Smooth muscle cell (in vitro differentiated cells): ENCODE measurements around the gene CRHR1. TPM values are rescaled to one million over a fixed set of nuclear protein-coding genes. Genes with fewer than 3 reads are reported as not detected.

Source experiments
- DNase-seq: peaks from one replicate; lab custom pipeline; 2025; ENCODE audit not compliant: unreplicated experiment; lab: John Stamatoyannopoulos, UW
- H2AFZ ChIP-seq: fragments of 200-600 bp; sonication (generic); 2 replicates; pipeline ENCODE4 v1.6.0; 2016; ENCODE audit warnings: antibody characterized with exemption, low read depth, mild to moderate bottlenecking
- H3F3A ChIP-seq: fragments of 200-600 bp; sonication (generic); 2 replicates; pipeline ENCODE4 v1.6.0; 2017; ENCODE audit warnings: antibody characterized with exemption, low read depth
- H3K27ac ChIP-seq: fragments of 200-600 bp; sonication (generic); 2 replicates; pipeline ENCODE4 v1.5.1; 2016; ENCODE audit warnings: low read depth, mild to moderate bottlenecking
- H3K27me3 ChIP-seq: fragments of 200-600 bp; sonication (generic); 2 replicates; pipeline ENCODE4 v1.6.1; 2016; ENCODE audit warnings: low read depth, mild to moderate bottlenecking
- H3K36me3 ChIP-seq: fragments of 200-600 bp; sonication (generic); 2 replicates; pipeline ENCODE4 v1.5.1; 2016; ENCODE audit warnings: low read depth
- H3K4me1 ChIP-seq: fragments of 200-600 bp; sonication (generic); 2 replicates; pipeline ENCODE4 v1.5.1; 2016; ENCODE audit warnings: low read depth
- H3K4me2 ChIP-seq: fragments of 200-600 bp; sonication (generic); 2 replicates; pipeline ENCODE4 v1.6.0; 2016; ENCODE audit warnings: mild to moderate bottlenecking
- H3K4me3 ChIP-seq: fragments of 200-600 bp; sonication (generic); 2 replicates; pipeline ENCODE4 v1.5.1; 2016; ENCODE audit warnings: mild to moderate bottlenecking
- H3K79me2 ChIP-seq: fragments of 200-600 bp; sonication (generic); 2 replicates; pipeline ENCODE4 v1.6.0; 2016; ENCODE audit warnings: low read depth, mild to moderate bottlenecking
- H3K9ac ChIP-seq: fragments of 200-600 bp; sonication (generic); 2 replicates; pipeline ENCODE4 v1.6.0; 2016; ENCODE audit warnings: low read depth
- H3K9me3 ChIP-seq: fragments of 200-600 bp; sonication (generic); replicated peaks from 2 replicates; pipeline ENCODE4 v1.5.1; 2016; ENCODE audit warnings: low read depth
- H4K20me1 ChIP-seq: fragments of 200-600 bp; sonication (generic); 2 replicates; pipeline ENCODE4 v1.6.0; 2016; ENCODE audit warnings: low read depth
- CTCF ChIP-seq: fragments of 200-600 bp; sonication (generic); IDR thresholded peaks from 2 replicates; pipeline ENCODE4 v1.5.1; 2017; ENCODE audit warnings: borderline replicate concordance, mild to moderate bottlenecking, antibody characterized with exemption; ENCODE audit not compliant: insufficient read depth, poor library complexity, severe bottlenecking
- WGBS: methylation state at CpG from one replicate; pipeline ENCODE4 v1.1.7; 2016; ENCODE audit warnings: low lambda C conversion rate; 5-methylcytosine and 5-hydroxymethylcytosine counted together
- polyA plus RNA-seq: library from polyadenylated mRNA; unstranded; fragments of >200 nt; fragmentation: Nextera tagmentation; extraction: Ambion mirVana; gene quantifications from 2 replicates; pipeline ENCODE4 v1.2.1, GENCODE V29; 2016
- total RNA-seq: library from RNA; depleted of rRNA; stranded (reverse); fragments of >200 nt; gene quantifications from 2 replicates; pipeline ENCODE4 v1.2.3, GENCODE V29; 2014

Gene CRHR1
- total and polyA plus RNA-seq, 2 experiments from 2014 or later = 0.09 TPM; not detected in 1

DNA sequence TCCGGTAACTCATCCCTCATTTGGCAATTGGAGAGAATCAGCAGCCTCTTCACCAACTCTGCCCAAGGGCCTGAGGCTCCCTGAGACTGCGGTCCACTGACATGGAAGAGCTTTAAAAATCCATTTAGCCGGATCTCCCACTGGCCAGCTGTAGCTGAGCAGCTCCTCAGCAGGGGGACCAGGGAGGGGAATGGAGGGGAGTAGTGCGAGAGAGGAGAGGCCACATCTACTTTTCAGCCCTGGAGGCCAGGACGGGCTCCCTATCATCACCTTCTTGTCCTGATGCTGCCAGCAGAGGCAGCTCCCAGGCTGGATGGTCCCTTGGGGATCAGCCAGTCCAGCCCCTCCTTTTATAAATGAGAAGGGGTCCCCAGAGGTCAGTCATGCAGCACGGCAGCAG is 35.5 kb downstream of the CRHR1 start:
- Histone ChIP-seq H3K4me3 (no peak overlapping the region), H3K36me3 (no peaks in the 10 kb centered on the region), H3K9ac (no peak overlapping the region), H3K27me3 (peaks cover 12% of the 10 kb centered on the region), H2AFZ (no peak overlapping the region), H3K79me2 (no peaks in the 10 kb centered on the region), H3K9me3 (no peaks in the 10 kb centered on the region), H3K4me2 (no peak overlapping the region), H3F3A (no peaks in the 10 kb centered on the region), H4K20me1 (no peaks in the 10 kb centered on the region), H3K27ac (no peak overlapping the region), H3K4me1 (no peaks in the 10 kb centered on the region)
- no peak for TF ChIP-seq CTCF
- 89% methylated on average over 6 of the region's 6 CpGs for WGBS
- DNase-seq = no peak

DNA sequence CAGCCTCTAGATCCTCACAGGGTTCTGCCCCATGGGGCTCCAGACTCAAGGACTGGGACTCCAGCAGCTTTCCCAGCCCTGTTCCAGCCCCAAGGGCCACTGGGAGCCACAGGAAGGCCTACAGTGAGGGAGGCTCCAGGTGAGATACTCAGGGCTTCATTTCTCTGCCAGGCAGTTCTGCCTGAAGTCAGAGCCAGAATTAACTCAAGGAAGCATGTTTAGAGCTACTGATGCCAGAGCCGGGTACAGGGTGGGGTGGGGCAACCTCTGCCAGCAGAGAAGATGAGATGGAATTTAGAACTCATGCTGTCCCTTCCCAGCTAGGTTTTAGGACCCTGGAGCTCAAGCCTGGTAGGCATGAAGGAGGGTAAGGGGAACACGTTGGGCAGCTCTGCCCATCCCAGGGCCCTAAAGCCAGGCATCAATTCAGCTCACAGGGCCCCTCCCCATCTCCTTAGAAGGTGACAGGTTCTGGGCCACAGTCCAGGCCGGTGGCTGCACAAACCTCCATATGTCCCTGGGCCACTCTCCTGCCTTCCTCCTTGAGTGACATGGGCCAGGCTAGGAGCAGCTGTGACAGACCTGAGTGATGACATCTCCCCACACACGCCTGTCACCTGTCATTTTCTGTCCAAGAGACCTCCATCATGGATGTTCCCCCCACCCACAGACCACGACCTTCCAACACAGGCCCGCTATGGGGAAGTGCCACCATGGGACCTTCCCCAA is 36.1 kb downstream of the CRHR1 start:
- H3K9ac ChIP-seq = no peak overlapping the region

GRCh38 chr17:45821147-45821546 is 37.0 kb downstream of the CRHR1 start:
- Histone ChIP-seq H3K27ac (no peak overlapping the region), H3K9ac (no peak overlapping the region), H3K36me3 (no peaks in the 10 kb centered on the region), H3K4me2 (no peak overlapping the region), H3K79me2 (no peaks in the 10 kb centered on the region), H3K4me1 (no peaks in the 10 kb centered on the region), H3K27me3 (peaks cover 12% of the 10 kb centered on the region), H3K9me3 (no peaks in the 10 kb centered on the region), H2AFZ (no peak overlapping the region), H4K20me1 (no peaks in the 10 kb centered on the region), H3K4me3 (no peak overlapping the region), H3F3A (no peaks in the 10 kb centered on the region)
- no peak for TF ChIP-seq CTCF
- DNase-seq = no peak
- 96% methylated on average over 9 of the region's 9 CpGs for WGBS

More for the DNA sequence above, 36.1 kb downstream of the CRHR1 start:
- Histone ChIP-seq H4K20me1 (no peaks in the 10 kb centered on the region), H2AFZ (no peak overlapping the region), H3K27ac (no peak overlapping the region), H3K4me2 (no peak overlapping the region), H3F3A (no peaks in the 10 kb centered on the region), H3K79me2 (no peaks in the 10 kb centered on the region), H3K9me3 (no peaks in the 10 kb centered on the region), H3K4me3 (no peak overlapping the region), H3K36me3 (no peaks in the 10 kb centered on the region), H3K4me1 (no peaks in the 10 kb centered on the region), H3K27me3 (peaks cover 12% of the 10 kb centered on the region)
- WGBS = 87% methylated on average over 6 of the region's 6 CpGs
- no peak for TF ChIP-seq CTCF
- no peak for DNase-seq

GRCh38 chr17:45823598-45823997 is 39.5 kb downstream of the CRHR1 start:
- Histone ChIP-seq H3K27me3 (peaks cover 12% of the 10 kb centered on the region), H3K9me3 (no peaks in the 10 kb centered on the region), H3K36me3 (no peaks in the 10 kb centered on the region), H2AFZ (no peak overlapping the region), H3K4me1 (no peaks in the 10 kb centered on the region), H3K4me3 (no peak overlapping the region), H3K79me2 (no peaks in the 10 kb centered on the region), H4K20me1 (no peaks in the 10 kb centered on the region), H3K27ac (no peak overlapping the region), H3K9ac (no peak overlapping the region), H3K4me2 (no peak overlapping the region), H3F3A (no peaks in the 10 kb centered on the region)
- WGBS = 87% methylated on average over 10 of the region's 10 CpGs
- no peak for DNase-seq
- no peak for TF ChIP-seq CTCF
